Activated T-cell treated with anti-CD3 and anti-CD28 coated beads, Interleukin-2, amount 50 U/mL, for 24 hours (primary cell): ENCODE results near the gene KRTAP19-4.
"Not testable (repeated sequence)": the region's sequence is repeated elsewhere in the genome, so short reads cannot be mapped to it uniquely, and the experiment has no call there.

Experiments used
- DNase-seq: peaks from one replicate; pipeline ENCODE4 v3.0.0-alpha.2; 2020
- H3K27ac Mint-ChIP-seq: 2 replicates; pipeline ENCODE4 v1.8.0; 2020; ENCODE audit warnings: mild to moderate bottlenecking, mixed read lengths
- H3K27me3 Mint-ChIP-seq: 2 replicates; pipeline ENCODE4 v1.8.0; 2020; ENCODE audit warnings: mixed read lengths
- H3K36me3 Mint-ChIP-seq: 2 replicates; pipeline ENCODE4 v1.8.0; 2020; ENCODE audit warnings: low read depth, mixed read lengths
- H3K4me1 Mint-ChIP-seq: 2 replicates; pipeline ENCODE4 v1.8.0; 2020; ENCODE audit warnings: low read depth, mixed read lengths
- H3K4me3 Mint-ChIP-seq: 2 replicates; pipeline ENCODE4 v1.8.0; 2020; ENCODE audit warnings: mild to moderate bottlenecking, moderate library complexity, mixed read lengths
- H3K9me3 Mint-ChIP-seq: 2 replicates; pipeline ENCODE4 v1.8.0; 2020; ENCODE audit warnings: mixed read lengths

KRTAP19-4 gene, protein sequence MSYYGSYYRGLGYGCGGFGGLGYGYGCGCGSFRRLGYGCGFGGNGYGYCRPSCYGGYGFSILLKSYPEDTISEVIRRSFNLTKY

DNA sequence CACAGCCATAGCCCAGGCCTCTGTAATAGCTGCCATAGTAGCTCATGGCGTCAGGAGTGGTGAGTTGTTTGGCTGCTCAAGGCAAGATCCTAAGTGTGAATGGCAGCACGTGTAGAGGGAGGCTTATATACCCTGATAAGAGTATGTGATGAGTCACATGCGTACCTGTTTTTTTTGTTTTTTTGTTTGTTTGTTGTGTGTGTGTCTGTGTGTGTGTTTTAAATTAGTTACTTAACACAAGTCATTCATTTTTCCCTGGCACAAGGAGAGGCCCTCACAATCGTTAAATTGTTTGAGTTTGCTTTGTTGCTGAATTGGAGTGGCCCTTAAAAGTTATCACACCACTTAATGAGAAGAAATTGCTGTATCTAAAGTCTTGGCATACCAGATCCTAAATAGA is at the start of gene KRTAP19-4:
KRTAP19-4 (minus strand) TSS at position 101 of the 400 bp plus-strand sequence; CDS start at position 46, 55 bp downstream.
- DNase-seq = no peak
- no peaks in the 10 kb centered on the region for H3K36me3 Mint-ChIP-seq
- H3K4me1 Mint-ChIP-seq = no peaks in the 10 kb centered on the region
- no peak within 1 kb of the TSS for H3K4me3 Mint-ChIP-seq
- H3K27ac Mint-ChIP-seq = no peak within 1 kb of the TSS
- no peaks in the 10 kb centered on the region for H3K27me3 Mint-ChIP-seq
- no peaks in the 10 kb centered on the region for H3K9me3 Mint-ChIP-seq

DNA sequence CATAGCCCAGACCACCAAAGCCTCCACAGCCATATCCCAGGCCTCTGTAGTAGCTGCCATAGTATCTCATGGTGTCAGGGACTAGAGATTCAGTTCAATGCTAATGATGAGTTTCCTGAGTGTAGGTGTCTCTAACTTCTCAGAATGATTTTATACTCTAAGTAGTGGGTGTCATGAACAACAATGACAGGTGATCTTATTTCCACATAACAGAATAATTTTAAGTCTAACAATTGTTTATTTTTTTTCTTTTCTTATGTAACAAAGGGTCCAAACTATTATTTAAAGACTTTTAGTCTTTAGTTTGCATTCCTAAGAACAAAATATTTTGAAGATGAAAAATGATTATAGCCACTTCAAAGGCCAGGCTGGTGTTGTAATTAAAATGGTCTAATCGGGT is 44.8 kb upstream of the KRTAP19-4 start, which contains the start of gene KRTAP19-6:
KRTAP19-6 (minus strand) TSS at position 101 of the 400 bp plus-strand sequence; CDS start at position 70, 31 bp downstream.
- DNase-seq = no peak
- H3K4me1 Mint-ChIP-seq = no peaks in the 10 kb centered on the region
- no peaks in the 10 kb centered on the region for H3K36me3 Mint-ChIP-seq

DNA sequence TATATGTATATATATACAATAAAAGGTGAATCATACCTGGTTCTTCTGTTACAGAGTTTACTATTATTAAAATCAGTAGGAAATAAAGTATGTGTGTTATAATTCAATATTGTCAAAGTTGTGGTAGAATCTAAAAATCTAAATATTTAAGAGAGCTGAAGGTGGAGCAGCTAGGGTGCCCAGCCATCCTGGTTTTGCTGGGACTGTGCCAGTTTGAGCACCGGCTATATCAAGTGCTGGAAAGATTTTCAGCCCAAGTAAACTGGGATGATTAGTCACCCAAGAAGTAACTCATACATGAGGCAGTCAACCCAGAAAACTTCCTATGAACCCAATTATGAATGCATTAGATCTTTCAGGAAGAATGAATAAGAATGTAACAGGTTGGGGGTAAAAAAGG is 21.9 kb upstream of the KRTAP19-4 start:
- H3K36me3 Mint-ChIP-seq = no peaks in the 10 kb centered on the region
- no peak overlapping the region for H3K27ac Mint-ChIP-seq
- no peaks in the 10 kb centered on the region for H3K27me3 Mint-ChIP-seq
- no peak overlapping the region for H3K4me3 Mint-ChIP-seq
- no peaks in the 10 kb centered on the region for H3K4me1 Mint-ChIP-seq
- DNase-seq = no peak
- H3K9me3 Mint-ChIP-seq = no peaks in the 10 kb centered on the region

More for the DNA sequence above, 44.8 kb upstream of the KRTAP19-4 start, which contains the start of gene KRTAP19-6:
- no peak within 1 kb of the TSS for H3K4me3 Mint-ChIP-seq
- no peaks in the 10 kb centered on the region for H3K27me3 Mint-ChIP-seq
- no peak within 1 kb of the TSS for H3K27ac Mint-ChIP-seq
- H3K9me3 Mint-ChIP-seq = peaks cover 2% of the 10 kb centered on the region

DNA sequence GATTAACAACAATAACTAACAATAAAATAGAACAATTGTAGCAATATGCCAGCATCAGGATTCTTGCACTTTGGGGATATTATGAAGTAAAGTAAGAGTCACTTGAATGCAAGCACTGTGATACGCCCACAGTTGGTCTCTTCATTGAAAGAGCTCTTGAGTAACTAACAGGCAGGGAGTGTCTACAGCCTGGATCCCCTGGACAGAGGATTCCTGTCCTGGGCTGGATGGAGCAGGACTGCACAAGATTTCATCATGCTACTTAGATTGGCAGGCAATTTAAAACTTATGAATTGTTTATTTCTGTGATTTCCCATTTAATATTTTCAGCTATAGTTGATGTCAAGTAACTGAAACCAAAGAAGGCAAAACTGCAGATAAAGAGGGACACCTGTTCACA is 18.7 kb upstream of the KRTAP19-4 start:
- Mint-ChIP-seq H3K9me3 (no peaks in the 10 kb centered on the region), H3K4me1 (no peaks in the 10 kb centered on the region), H3K4me3 (no peak overlapping the region), H3K36me3 (no peaks in the 10 kb centered on the region), H3K27ac (no peak overlapping the region), H3K27me3 (no peaks in the 10 kb centered on the region)
- no peak for DNase-seq

DNA sequence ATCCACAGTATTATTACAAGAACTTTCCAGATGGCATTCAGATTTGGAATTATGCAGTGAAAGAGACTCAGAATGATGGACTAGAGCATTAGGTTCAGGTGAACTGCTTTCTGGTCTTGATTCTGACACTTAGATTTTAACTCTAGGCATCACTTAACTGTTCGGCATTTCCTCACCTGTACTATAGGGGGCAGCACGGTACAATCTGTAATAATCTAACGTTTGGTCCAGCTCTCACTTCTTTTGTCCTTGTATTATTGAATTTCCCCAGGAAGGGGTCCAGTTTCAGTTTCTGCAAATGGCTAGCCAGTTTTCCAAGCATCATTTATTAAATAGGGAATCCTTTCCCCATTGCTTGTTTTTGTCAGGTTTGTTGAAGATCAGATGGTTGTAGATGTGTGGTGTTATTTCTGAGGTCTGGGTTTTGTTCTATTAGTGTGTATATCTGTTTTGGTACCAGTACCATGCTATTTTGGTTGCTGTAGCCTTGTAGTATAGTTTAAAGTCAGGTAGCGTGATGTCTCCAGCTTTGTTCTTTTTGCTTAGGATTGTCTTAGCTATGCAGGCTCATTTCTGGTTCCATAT is 8.7 kb upstream of the KRTAP19-4 start:
- H3K9me3 Mint-ChIP-seq, H3K36me3 Mint-ChIP-seq, H3K27ac Mint-ChIP-seq, H3K4me1 Mint-ChIP-seq, DNase-seq, H3K4me3 Mint-ChIP-seq: not testable (repeated sequence)
- H3K27me3 Mint-ChIP-seq = peaks cover 10% of the 10 kb centered on the region

DNA sequence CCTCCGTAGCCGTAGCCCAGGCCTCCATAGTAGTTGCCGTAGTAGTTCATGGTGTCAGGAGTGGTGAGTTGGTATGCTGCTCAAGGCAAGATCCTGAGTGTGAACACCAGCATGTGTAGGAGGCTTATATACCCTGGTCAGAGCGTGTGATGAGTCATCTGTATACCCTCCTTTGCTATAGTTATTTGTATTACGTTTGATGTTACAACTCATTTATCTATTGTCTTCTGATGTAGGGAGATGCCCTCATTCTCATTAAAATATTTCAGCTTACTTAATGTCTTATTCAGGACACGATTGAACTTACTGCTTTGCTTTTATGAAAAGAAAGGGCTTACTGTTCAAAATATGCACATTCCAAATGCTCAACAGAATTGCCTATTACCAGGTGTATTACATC is 5.1 kb upstream of the KRTAP19-4 start, which contains the start of gene KRTAP19-5:
KRTAP19-5 (minus strand) TSS at position 101 of the 400 bp plus-strand sequence; CDS start at position 50, 51 bp downstream.
- no peak for DNase-seq
- Mint-ChIP-seq H3K4me1 (no peaks in the 10 kb centered on the region), H3K27me3 (peaks cover 10% of the 10 kb centered on the region), H3K36me3 (no peaks in the 10 kb centered on the region), H3K4me3 (no peak within 1 kb of the TSS), H3K9me3 (no peaks in the 10 kb centered on the region), H3K27ac (no peak within 1 kb of the TSS)

DNA sequence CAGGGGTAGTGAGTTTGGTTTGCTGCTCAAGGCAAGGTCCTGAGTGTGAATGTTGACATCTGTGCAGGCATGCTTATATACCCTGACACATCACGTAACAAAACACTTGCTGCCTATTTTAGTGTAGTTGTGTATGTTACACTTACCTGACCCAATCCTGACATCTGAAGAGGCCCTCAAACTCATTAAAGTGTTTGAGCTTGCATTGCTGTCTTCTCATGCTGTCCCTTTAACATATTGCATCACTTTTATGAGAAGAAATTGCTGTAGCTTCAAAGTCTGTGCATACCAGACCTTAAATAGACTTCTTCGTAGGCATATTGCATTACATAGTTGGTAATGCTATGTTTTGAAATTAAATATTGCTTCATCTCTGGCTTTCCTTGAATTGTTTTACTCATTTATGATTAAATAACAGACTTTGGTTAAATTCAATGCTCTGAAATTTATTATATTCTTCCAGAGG is 5.0 kb downstream of the KRTAP19-4 start, which contains the start of gene KRTAP19-3:
KRTAP19-3 (minus strand) TSS at position 51 of the 466 bp plus-strand sequence. CDS start 56 bp downstream, outside the sequence.
- DNase-seq = no peak
- Mint-ChIP-seq H3K36me3 (no peaks in the 10 kb centered on the region), H3K9me3 (peaks cover 3% of the 10 kb centered on the region), H3K27me3 (peaks cover 2% of the 10 kb centered on the region), H3K4me1 (no peaks in the 10 kb centered on the region), H3K4me3 (no peak within 1 kb of the TSS), H3K27ac (no peak within 1 kb of the TSS)

DNA sequence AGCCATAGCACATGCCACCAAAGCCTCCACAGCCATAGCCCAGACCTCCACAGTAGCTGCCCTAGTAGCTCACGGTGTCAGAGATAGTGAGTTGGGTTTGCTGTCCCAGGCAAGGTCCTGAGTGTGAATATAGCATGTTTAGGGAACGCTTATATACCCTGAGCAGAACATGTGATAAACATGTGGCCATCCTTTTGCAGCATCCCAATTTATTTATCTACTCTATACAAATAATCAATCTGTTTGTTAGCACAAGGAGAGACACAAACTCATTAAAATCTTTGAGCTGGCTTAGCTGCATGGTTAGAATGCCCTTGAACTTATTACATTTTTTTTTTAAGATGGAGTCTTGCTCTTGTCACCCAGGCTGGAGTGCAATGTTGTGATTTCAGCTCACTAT is 9.6 kb downstream of the KRTAP19-4 start, which contains the start of gene KRTAP19-2:
KRTAP19-2 (minus strand) TSS at position 101 of the 400 bp plus-strand sequence; CDS start at position 13, 88 bp downstream.
- Mint-ChIP-seq H3K27ac (no peak within 1 kb of the TSS), H3K4me3 (no peak within 1 kb of the TSS), H3K27me3 (peaks cover 2% of the 10 kb centered on the region), H3K36me3 (no peaks in the 10 kb centered on the region), H3K4me1 (no peaks in the 10 kb centered on the region), H3K9me3 (peaks cover 10% of the 10 kb centered on the region)
- no peak for DNase-seq

DNA sequence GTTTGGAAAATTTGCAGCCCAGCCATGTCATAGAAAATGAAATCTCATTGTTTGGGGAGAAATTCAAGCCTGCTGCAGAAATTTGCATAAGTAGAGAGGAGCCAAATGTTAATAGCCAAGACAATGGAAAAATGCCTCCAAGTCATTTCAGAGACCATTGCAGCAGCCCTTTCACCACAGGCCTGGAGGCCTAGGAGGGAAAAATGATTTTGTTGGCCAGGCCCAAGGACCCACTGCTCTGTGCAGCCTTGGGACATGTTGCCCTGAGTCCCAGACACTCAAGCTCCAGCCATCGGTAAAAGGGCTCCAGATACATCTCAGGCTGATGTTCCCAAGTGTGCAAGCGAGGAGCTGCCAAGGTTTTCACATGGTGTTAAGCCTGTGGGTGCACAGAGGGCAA is 10.8 kb downstream of the KRTAP19-4 start:
- Mint-ChIP-seq H3K9me3 (peaks cover 10% of the 10 kb centered on the region), H3K27me3 (no peaks in the 10 kb centered on the region), H3K36me3 (no peaks in the 10 kb centered on the region), H3K27ac (no peak overlapping the region), H3K4me3 (no peak overlapping the region), H3K4me1 (no peaks in the 10 kb centered on the region)
- DNase-seq = no peak

DNA sequence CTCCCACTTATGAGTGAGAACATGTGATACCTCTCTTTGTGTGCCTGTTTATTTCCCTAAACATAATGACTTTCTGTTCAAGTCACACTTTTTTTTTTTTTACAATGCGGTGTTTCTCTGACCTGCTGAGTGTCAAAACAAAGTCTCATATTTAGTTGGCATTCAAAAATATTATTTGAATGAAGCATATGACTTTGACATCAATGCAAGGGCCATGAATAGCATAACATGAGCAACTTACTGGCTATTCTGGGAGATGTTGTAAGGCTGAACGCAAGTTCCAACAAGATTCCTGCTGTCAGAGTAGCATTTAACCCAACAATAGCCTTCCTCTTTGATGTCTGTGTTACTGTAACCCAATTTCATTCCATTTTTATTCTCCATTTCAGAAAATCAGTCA is 14.8 kb downstream of the KRTAP19-4 start:
- H3K4me1 Mint-ChIP-seq = no peaks in the 10 kb centered on the region
- H3K9me3 Mint-ChIP-seq = peaks cover 8% of the 10 kb centered on the region
- DNase-seq = no peak
- H3K27me3 Mint-ChIP-seq = no peaks in the 10 kb centered on the region
- no peak overlapping the region for H3K27ac Mint-ChIP-seq
- H3K36me3 Mint-ChIP-seq = no peaks in the 10 kb centered on the region
- H3K4me3 Mint-ChIP-seq = no peak overlapping the region

DNA sequence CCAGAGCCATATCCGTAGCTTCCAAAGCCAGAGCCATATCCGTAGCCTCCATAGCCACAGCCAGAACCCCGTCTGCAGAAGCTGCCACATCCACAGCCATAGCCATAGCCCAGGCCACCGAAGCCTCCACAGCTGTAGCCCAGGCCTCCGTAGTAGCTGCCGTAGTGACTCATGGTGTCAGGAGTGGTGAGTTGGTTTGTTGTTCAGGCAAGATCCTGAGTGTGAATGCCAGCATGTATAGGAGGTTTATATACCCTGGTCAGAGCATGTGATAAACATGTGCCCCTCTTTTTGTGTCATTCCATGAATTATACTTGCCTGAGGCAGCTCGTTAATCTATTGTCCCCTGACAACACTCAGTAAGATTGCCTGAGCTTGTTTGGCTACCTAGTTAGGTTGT is 16.8 kb downstream of the KRTAP19-4 start, which contains the start of gene KRTAP19-1:
KRTAP19-1 (minus strand) TSS at position 223 of the 400 bp plus-strand sequence; CDS start at position 173, 50 bp downstream.
- no peak within 1 kb of the TSS for H3K4me3 Mint-ChIP-seq
- no peaks in the 10 kb centered on the region for H3K27me3 Mint-ChIP-seq
- H3K36me3 Mint-ChIP-seq = no peaks in the 10 kb centered on the region
- H3K27ac Mint-ChIP-seq = no peak within 1 kb of the TSS
- H3K9me3 Mint-ChIP-seq = no peaks in the 10 kb centered on the region
- no peak for DNase-seq
- H3K4me1 Mint-ChIP-seq = no peaks in the 10 kb centered on the region

DNA sequence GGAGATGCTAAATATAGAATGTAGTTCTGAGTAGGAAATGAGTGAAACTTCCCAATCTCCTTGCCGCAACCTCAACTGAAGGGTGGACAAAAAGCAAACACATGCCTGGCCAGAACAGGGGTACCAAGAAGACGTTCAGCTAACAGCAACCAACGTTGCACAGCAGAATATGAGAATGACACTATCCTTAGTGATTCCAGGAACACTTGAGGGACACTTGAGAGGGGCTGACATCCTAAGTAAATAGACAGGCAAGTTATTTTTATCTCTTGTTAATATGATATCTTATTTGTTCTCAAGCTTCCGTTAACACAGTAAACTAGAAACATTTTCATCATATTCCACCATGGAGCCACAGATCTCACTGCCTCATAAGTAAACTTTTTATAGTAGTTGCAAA is 17.7 kb downstream of the KRTAP19-4 start:
- H3K36me3 Mint-ChIP-seq = no peaks in the 10 kb centered on the region
- H3K27ac Mint-ChIP-seq = no peak overlapping the region

DNA sequence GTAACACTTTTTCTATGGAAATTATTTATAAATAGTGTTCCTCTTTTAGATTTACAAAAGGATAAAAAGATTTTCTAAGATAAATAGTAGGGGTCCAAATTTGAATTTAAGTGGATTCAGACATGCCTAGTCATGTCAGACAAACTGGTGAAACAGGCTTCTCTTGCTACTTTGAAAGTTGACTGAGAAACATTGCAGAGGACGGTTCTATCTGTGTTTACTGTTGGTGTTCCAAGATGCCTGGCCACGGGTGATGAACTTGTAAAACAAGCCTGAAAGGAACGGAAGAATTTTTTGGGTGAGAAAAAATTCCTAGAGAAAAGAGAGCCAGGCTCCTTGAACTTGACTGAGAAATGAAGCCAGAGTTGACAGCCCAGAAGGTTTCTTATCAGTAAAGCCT is 19.0 kb downstream of the KRTAP19-4 start:
- no peaks in the 10 kb centered on the region for H3K9me3 Mint-ChIP-seq
- H3K36me3 Mint-ChIP-seq = no peaks in the 10 kb centered on the region
- H3K4me3 Mint-ChIP-seq = no peak overlapping the region
- no peaks in the 10 kb centered on the region for H3K4me1 Mint-ChIP-seq
- H3K27ac Mint-ChIP-seq = no peak overlapping the region
- DNase-seq = no peak
- H3K27me3 Mint-ChIP-seq = no peaks in the 10 kb centered on the region

More for the DNA sequence above, 17.7 kb downstream of the KRTAP19-4 start:
- Mint-ChIP-seq H3K27me3 (no peaks in the 10 kb centered on the region), H3K4me3 (no peak overlapping the region), H3K9me3 (no peaks in the 10 kb centered on the region), H3K4me1 (no peaks in the 10 kb centered on the region)
- no peak for DNase-seq

DNA sequence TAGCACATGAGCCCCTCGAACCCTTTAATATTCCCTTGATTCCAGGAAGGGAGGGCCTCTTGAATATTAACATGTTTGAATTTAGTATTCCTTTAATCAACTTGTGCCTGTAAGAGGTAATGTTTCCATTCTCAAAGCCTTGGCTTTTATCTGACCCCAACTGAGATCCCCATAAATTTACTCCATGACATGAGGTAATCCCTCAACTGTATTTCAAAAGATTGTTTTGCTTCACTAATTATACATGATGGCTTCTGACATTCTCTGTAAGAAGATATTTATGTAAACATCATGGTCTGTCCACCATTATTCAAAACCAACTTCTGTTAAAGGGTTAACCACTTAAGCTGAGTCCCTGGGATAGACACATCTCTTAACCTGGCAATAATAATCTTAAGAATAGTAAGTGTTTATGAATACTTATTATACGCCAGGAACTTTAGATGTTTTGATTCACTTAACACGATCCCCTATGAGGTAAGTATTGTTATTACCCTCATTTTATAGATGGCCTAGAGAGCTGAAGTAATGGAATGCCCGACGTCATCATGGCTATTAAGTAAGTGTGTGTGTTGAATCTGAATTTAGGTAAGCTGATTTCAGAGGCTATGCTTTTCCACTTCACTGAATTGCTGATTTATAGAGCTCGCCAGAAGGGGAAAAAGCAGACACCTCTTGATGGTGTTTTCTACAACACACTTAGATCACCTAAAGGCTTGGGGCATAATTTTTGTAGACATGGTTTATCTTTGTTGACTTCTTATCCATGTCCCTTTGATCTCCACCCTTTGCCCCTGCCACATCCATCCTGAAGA is 27.9 kb downstream of the KRTAP19-4 start:
- H3K36me3 Mint-ChIP-seq = no peaks in the 10 kb centered on the region
- no peak for DNase-seq
- H3K27me3 Mint-ChIP-seq = peaks cover 3% of the 10 kb centered on the region
- no peaks in the 10 kb centered on the region for H3K4me1 Mint-ChIP-seq
- H3K4me3 Mint-ChIP-seq = no peak overlapping the region
- H3K9me3 Mint-ChIP-seq = no peaks in the 10 kb centered on the region
- H3K27ac Mint-ChIP-seq = no peak overlapping the region
